HG02840 (cell line): ENCODE results near the gene NHS.

Experiments used
- ATAC-seq: cut with Tn5 transposase; IDR thresholded peaks from one replicate; pipeline ENCODE4 v1.9.1; 2021; ENCODE audit warnings: mild to moderate bottlenecking, moderate library complexity, moderate number of reproducible peaks; ENCODE audit not compliant: unreplicated experiment, low FRiP score

The NHS gene

DNA sequence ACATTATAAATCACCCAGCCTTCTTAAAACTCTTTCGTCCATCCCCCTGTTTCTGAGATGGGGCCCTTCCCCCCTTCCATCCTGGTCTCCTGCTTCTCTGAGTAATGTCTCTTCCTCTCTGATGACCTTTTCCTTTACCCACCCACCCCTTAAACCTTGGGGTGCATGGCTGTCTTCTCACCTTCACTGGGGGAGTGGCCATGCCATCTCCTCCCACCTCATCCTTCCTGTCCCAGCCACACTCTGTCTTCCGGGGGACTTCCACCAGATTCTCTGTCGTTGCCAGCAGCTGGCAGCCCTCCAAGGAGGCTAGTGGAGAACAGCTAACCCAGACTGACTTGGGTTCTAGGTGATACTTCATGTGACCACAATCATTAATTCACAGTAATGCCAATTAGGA is 279.1 kb downstream of the NHS start:
- no peak for ATAC-seq

DNA sequence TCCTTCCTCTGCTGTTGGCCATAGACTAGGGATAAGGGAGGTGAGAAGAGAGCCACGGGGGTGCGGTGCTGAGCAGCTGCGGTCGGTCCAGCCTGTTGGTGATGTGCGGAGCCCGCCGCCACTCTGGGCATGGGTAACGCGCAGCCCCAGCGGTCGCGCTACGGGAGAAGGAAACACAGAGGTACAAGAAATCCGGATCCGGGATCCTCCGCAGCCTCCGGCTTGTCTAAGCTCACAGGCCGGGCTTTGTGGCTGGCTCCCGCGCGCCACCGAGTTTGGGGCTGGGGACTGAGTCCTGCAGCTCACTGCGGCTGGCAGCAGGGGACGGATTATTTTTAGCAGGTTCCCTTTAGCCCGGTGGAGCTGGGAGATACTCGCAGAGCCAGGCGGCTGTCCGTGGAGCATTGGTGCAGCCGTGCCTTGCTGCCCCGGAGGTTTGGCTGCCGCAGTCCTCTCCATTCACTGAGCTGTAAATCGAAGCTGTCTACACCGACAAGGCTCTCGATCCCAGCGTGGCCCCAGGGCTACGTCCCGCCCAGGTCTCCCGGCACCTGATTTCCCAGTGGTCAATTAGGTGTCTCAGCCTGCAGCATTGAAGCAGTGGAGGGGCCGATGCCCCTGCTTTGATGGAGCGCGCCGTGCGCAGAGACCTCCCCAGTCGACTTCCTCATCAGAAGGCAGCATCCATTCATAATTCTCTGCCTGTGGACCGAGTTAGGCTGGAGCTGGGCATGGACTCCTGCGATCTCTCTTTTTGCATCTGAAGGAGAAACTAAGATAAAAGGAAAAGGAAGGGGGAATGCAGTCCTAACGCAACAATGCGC is 280.4 kb downstream of the NHS start:
- ATAC-seq = no peak

DNA sequence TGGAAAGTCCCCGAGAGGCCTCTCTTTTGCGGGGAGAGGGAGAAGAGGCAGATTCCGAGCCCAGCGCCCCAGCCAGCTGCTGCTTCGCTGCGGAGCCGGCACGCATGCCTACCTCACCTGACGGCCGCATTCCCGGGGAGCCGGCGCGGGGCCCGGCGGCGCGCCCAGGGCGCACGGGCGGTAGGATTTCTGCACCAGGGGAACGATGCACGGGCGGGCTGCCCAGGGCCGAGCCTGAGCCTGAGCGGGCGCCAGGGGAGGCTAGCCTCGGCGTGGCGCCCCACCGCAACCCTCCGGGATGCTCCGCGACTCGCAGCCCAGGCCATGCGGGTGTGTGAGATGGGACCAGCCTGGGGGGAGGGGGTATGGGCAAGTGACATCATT is 281.0 kb downstream of the NHS start:
- ATAC-seq = no peak

DNA sequence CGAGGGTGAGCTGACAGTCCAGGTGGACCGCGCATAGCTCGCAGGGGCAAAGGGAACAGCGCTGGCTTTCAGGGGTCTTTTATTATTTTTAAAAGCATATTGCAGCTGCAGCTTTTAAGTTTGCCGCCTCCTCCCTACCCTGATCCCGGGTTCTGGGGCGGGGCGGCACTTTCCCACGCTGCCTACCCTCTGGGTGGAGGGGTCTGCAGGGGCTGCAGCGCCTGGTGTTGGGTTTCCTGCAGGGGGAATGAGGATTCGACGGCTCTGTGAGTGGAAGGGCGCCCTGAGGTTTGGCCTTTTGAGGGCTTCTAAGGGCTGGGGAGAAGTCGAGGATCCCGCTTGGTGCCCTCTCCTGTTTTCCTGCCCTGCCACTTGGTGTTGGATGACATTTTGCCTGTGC is 281.6 kb downstream of the NHS start:
- ATAC-seq = no peak

DNA sequence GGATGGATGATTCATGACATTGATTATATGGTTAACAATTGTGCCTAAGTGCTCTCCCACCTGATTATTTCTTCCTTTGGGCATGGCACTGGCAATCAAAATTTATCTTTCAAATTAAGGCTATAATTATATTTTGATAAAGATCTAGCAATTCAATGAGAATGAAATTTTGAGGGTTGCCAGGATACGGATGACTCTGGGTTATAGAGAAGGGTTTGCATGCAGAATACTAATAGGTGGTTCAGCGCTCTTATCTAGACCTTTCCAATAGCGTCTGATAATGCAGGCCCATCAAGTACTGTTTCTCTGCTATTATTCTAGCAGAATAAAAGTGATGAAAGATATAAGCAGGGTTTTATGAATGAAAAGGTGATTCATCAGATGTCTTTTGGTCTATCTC is 287.4 kb downstream of the NHS start:
- no peak for ATAC-seq

DNA sequence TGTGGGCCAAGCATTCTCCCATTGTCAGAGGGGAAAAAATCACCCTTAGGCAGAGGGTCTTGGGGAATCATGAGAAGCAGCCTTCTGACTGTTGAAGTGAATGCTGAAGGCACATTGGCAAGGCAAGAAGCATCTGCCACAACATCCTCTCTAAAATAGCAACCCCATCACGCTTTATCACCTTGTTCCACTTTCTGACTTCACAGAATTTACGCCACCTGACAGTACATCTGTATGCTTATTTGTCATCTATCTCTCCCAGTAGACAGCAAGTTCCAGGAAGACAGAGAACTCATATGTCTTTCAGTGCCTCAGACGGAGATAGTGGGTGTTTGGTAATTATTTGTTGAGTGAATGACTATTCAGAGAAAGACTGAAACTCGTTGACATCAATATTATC is 293.9 kb downstream of the NHS start:
- no peak for ATAC-seq

DNA sequence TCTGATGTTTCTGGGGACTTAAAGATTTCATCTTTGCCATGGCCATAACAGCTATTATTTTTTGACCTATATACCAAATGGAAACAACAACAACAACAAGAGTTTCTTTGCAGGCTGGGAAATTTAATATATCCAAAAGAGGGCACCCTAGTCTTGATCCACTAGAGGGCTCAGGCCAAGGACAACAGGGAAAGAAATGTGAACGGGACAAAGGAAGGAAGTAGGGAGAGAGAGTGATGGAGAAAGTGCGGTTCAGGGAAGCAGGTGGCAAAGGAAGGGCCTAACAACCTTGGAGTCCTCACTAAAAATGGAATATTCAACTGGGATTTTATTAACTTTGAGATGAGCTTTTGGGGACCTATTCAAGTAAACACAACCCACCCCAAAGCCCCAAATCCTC is 294.5 kb downstream of the NHS start:
- no peak for ATAC-seq

DNA sequence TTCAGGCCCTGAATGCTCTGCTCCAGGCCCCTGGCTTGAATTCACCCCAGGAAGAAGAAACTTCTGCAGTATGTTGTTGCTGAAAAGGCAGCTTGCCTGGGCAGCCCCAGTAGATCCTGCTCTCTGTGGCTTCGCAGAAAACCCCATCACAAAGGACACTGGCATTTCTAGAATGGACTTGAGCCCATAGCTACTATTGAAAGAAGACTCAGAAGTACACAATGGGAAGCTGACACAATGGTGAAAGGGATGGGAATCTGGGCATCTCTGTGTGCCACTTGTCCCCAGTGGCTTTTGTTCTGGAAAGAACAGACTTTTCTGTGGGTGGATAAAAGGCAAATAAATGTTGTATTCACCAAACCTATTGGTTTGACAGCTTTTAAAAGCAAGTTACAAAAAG is 294.9 kb downstream of the NHS start:
- no peak for ATAC-seq

DNA sequence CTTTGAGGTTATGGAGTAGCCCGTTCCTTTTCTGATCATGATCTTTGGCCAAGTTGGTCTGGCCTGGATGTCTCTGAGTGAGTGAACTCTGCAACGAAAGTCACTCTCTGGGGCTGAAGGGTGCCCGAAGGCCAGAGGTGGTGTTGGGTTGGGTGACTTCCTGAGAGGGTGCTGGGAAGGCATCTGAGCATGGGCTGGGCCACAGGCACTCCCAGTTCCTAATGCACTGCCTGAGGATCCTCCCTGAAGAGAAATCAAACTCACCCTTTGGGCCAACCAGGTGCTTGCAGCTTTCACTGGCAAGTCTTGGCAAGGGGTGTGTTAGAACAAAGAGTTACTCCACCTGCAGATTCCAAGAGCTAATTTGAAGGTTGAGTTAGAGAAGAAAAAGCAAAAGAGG is 295.9 kb downstream of the NHS start:
- no peak for ATAC-seq

DNA sequence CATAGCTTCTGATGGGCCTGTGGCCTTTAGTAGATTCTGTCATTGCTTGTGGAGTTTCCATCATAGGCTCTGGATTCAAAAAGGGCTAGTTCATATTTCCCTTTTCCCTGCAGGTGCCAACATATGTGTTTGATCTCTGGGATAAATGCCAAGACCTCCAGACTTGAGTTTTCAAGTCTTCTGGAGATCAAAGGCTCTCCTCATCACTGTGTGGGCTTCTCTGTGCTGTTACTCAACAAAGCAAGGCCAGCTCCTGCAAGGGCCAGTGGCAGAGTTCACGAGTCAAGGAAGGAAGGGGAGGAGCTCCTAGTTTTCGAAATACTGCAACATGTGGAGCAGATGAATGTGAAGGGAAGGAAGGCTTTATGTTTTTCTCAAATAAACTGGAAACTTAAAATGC is 299.6 kb downstream of the NHS start:
- ATAC-seq = no peak

DNA sequence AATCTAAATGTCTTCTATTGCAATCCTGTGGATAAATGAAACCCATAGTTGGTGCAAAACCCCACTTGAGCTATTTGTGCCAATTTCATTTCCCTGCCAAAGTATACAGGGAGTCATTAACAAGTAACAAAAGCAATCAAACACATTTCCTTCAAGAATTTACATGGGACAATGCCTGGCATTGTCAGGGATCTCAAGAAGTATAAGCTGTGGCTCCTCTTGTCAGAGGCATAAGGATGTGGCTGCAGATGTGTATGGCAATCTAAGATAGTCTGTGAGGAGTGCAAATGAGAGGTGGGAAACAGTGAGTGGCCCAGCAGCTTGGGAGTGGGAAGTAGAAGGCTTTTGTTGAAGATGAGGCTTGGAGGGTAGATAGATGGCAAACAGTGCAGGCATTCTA is 304.3 kb downstream of the NHS start:
- ATAC-seq = no peak

DNA sequence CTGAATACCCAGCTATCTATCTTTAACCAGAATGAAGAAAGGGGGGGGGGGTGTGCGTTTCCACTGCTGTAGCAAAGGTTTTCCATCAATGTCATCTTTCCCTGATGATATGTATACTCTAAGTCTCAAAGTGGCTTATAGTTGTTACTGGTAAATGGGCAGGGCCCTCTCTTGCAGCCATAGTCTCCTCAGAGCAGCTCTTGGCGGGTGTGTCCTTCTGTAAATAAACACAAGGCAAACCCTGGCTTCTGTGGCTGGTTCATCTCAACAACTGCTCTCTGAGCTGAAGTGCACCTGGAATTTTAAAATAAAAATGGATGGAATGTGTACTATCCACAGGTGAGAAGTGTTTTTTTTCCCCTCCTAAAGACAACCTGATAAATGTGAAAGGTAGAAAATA is 304.8 kb downstream of the NHS start:
- ATAC-seq = no peak

DNA sequence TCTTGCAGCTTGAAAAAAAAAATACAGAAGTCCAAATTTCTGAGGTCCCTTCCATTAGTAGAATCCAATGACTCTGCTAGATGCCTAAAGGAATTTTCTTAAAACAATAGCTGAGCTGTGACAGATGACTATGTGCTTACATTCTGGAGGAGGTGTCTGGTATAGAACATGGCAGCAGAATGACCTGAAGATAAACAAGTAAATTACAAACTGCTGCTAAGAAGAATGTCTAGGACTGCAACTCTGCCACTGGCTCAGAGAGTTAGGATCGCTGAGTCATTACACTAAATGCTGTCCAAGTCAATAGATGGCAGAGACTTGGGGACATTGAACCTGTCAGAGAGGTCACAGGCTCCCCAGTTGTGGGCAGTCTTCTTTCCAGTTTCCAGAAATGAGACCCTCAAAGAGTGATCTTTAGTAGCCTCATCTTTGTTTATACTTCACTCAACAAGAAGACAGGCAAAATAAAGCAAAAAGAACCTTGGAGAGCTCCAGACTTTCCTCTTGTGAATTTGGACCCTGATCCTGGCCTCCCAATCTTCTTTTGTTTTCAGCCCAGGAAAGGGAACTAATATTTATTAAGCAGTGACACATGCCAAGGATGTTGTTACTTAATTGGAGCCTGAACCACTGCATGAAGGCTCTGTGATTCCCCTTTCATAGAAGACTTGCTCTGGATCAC is 305.9 kb downstream of the NHS start:
- ATAC-seq = no peak

DNA sequence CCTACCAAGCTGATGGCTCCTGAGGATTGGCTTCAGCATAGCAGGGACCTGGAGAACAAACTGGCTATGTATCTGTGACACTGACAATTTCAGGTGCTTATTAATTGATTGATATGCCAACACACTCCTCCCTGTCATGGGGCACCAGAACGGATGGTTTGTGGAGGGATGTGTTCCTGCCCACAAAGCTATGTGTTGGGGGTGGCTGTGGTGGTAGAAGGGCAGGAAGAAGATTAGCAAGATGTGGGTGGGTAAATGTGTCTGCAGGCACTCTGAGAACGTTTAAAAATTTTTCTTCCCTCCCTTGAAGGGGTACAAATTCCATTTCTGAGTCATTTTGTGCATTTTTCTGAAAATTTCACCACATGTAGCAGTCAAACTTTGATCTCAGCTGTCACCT is 307.3 kb downstream of the NHS start:
- no peak for ATAC-seq

DNA sequence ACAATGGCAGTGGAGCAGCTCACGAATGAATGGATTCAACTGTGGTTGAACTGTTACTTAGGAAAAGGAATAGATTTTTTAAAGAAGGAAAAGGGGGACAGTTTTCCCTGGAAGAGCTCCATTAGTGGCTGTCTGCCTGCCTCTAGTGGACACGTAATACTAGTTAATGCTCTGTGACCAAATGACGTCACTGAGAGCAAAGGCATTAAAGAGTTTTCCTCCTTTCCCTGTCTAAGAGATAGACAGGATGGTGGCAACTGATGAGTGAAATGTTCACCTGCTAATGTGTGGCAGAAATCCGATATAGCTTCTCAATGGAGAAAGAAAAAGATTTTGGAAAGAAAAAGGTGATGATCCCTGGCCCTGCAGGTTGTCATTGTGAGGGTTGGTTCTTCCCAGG is 310.0 kb downstream of the NHS start:
- no peak for ATAC-seq

DNA sequence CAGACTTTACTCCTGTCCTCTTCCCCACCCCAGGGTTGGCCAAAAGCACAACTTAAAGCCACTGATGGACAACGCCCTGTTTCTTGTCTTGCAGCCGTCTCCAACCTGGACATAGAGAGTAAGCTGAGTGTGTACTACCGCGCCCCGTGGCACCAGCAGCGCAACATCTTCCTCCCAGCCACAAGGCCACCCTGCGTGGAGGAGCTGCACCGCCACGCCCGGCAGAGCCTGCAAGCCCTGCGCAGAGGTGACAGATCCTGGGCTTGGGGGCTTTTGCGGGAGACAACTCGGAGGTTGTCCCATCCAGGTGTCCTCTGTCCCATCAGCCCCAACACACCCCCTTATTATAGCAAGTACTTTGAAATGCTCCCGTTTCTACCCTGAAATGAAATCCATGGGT is 312.6 kb downstream of the NHS start:
- ATAC-seq = no peak

DNA sequence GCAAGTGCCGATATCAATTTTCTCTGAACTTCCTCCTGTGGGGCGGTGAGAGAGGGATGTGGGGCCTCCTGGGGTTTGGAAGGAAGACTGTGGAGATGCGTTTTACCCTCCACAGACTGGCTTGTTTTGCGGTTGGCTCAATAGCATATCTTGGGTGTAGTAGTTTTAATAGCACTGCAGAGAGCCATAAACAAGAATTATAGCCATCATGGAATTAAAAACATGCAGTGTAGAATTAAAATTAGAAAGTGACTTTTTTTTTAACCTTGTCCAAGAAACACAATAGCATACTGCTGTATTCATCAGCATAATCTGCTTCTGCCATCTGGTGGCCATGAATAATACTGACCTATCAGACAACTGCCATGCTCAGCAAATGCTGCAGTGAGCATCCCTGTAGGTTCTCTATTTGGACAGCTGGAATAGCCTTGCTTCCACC is 315.0 kb downstream of the NHS start:
- no peak for ATAC-seq

DNA sequence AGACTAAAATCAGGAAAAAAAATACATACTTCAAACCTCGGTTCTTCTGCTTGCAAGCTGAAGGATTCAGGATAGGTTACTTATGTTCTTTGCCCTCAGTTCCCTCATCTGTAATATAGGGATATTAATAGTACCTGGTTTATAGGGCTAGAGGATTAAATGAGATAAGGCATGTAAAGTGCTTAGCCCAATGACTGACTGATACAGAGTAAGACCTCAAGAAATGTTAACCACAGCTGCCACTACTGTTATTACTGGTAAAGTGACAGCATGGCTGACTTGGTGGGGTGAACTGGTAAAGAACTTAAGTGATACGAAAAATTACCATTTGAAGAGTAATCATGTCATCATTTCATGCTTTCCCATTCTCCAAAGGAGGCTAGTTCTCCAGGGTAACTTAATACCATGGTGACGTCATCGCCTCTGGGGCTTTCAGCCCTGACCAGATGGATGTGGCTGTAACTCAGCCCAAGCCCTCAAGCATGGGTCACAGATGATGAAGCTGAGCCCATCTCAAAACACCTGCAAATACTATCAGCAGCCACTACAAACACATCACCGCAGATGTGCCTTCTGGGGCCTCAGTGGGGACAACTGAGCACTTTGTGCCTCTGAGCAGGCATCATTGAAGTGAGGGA is 317.8 kb downstream of the NHS start:
- ATAC-seq = no peak

DNA sequence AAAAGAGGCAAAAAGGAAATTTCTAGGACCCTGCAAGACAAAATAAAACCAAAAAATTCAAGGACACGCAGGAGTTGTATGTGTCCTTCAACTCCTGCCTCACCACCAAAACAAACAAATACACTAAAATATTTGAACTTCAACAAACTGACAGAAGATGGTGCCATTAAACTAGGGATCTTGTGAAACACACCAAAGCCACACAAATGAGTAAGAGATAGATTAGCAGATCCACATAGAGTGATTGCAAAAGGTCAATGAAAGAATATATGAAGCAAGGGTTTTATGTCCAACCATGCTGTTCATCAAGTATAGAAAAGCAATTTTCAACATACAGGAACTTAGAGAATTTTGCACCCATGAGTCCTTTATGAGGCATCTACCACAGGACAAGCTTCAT is 322.2 kb downstream of the NHS start:
- ATAC-seq = no peak

DNA sequence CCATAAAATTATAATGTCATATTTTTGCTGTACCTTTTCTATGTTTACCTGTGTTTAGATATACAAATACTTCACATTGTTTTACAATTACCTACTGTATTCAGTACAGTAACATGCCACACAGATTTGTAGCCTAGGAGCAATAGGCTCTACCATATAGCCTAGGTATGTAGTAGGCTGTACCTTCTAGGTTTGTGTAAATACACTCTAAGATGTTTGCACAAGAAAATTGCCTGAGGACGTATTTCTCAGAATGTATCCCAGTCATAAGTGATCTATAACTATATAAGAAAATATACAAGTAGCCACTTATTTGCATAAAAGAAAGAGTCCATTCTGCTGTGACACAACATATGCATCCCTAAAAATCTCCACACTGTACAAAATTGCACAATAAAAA is 326.0 kb downstream of the NHS start:
- no peak for ATAC-seq

DNA sequence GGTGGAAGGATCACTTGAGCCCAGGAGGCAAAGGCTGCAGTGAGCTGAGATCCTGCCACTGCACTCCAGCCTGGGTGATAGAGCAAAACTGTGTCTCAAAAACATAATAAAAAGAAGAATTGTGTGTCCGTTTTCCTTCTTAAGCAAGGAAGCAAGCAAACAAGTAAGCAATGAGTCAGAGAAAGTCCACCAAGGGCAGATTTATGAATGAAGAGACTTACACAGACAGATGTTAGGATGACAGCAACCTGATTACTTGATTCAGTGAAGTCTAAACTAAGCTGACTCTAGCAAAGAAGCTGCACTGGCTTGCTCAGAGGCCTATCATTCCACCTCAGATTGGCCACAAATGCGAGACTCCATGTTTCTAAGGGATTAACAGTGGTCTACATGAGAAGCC is 328.2 kb downstream of the NHS start:
- ATAC-seq = no peak

DNA sequence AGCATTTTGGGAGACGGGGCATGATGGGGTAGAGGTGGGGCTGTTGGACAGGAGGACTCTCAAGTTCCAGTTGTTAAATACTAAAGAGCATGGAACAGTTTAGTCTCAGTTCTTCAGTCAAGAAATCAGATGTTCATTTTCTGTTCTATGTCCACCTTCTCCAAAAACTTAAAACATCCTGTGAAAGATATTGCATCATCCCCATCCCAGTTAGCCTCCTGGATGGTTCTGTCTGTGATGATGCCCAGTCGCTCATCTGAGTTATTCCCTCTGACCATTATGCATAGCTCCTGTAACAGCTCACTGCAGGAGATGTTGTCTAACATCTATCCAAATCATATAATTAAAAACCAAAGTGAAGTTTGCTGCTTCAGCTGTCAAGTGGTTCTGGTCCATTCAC is 330.2 kb downstream of the NHS start:
- ATAC-seq = no peak
